GM23338 (cell line): ENCODE measurements around the gene SRMS. TPM values are rescaled to one million over a fixed set of nuclear protein-coding genes. Genes with fewer than 3 reads are reported as not detected.
A peak's percentile ranks its signal among the peaks of the same experiment; 100 is the strongest.

Source experiments
- ATAC-seq: fragments of 200-7000 bp; cut with Tn5 transposase; 3 replicates; pipeline ENCODE4 v1.9.1; 2020
- DNase-seq: peaks from one replicate; pipeline ENCODE4 v3.0.0-alpha.2; 2015; ENCODE audit warnings: low spot score
- H2AFZ ChIP-seq: fragments of 200-600 bp; sonication (generic); 2 replicates; pipeline ENCODE4 v1.8.0; 2016; ENCODE audit warnings: antibody characterized with exemption, mild to moderate bottlenecking, moderate library complexity
- H3F3A ChIP-seq: fragments of 200-600 bp; sonication (generic); replicated peaks from 2 replicates; pipeline ENCODE4 v1.8.0; 2017; ENCODE audit warnings: antibody characterized with exemption, mixed run types, low read depth
- H3K27ac ChIP-seq: fragments of 200-600 bp; sonication (generic); 2 replicates; pipeline ENCODE4 v1.6.1; 2016; ENCODE audit warnings: low read depth
- H3K27me3 ChIP-seq: fragments of 200-600 bp; sonication (generic); 2 replicates; pipeline ENCODE4 v1.8.0; 2016; ENCODE audit warnings: mild to moderate bottlenecking, mixed run types, moderate library complexity; ENCODE audit not compliant: insufficient read depth
- H3K36me3 ChIP-seq: fragments of 200-600 bp; sonication (generic); 2 replicates; pipeline ENCODE4 v1.8.0; 2016; ENCODE audit warnings: mild to moderate bottlenecking; ENCODE audit not compliant: insufficient read depth
- H3K4me1 ChIP-seq: fragments of 200-600 bp; sonication (generic); 2 replicates; pipeline ENCODE4 v1.8.0; 2016; ENCODE audit warnings: mild to moderate bottlenecking, moderate library complexity; ENCODE audit not compliant: insufficient read depth
- H3K4me2 ChIP-seq: fragments of 200-600 bp; sonication (generic); 2 replicates; pipeline ENCODE4 v1.7.1; 2017; ENCODE audit warnings: mixed run types
- H3K4me3 ChIP-seq: fragments of 200-600 bp; sonication (generic); 2 replicates; pipeline ENCODE4 v1.6.1; 2016; ENCODE audit warnings: mixed run types
- H3K79me2 ChIP-seq: fragments of 200-600 bp; sonication (generic); replicated peaks from 2 replicates; pipeline ENCODE4 v1.8.0; 2017; ENCODE audit warnings: mild to moderate bottlenecking; ENCODE audit not compliant: insufficient read depth
- H3K9me2 ChIP-seq: fragments of 200-600 bp; sonication (generic); 2 replicates; pipeline ENCODE4 v1.8.0; 2017; ENCODE audit not compliant: insufficient read depth
- H4K20me1 ChIP-seq: fragments of 200-600 bp; sonication (generic); replicated peaks from 2 replicates; pipeline ENCODE4 v1.8.0; 2017; ENCODE audit warnings: mild to moderate bottlenecking; ENCODE audit not compliant: insufficient read depth
- H3K27ac Mint-ChIP-seq: 2 replicates; pipeline ENCODE4 v1.8.0; 2020; ENCODE audit warnings: inconsistent platforms, mild to moderate bottlenecking, moderate library complexity, mixed read lengths
- H3K27me3 Mint-ChIP-seq: 3 replicates; pipeline ENCODE4 v1.8.0; 2022; ENCODE audit warnings: low read depth, mild to moderate bottlenecking, moderate library complexity, mixed read lengths, inconsistent platforms; ENCODE audit not compliant: insufficient read depth, poor library complexity
- H3K36me3 Mint-ChIP-seq: 3 replicates; pipeline ENCODE4 v1.8.0; 2021; ENCODE audit warnings: low read depth, mild to moderate bottlenecking, inconsistent platforms, moderate library complexity, mixed read lengths
- H3K4me1 Mint-ChIP-seq: 3 replicates; pipeline ENCODE4 v1.8.0; 2020; ENCODE audit warnings: mild to moderate bottlenecking, inconsistent platforms, mixed read lengths
- H3K4me3 Mint-ChIP-seq: 3 replicates; pipeline ENCODE4 v1.8.0; 2021; ENCODE audit warnings: moderate library complexity, mild to moderate bottlenecking, inconsistent platforms, mixed read lengths
- H3K9me3 Mint-ChIP-seq: 3 replicates; pipeline ENCODE4 v1.8.0; 2020; ENCODE audit warnings: moderate library complexity, mild to moderate bottlenecking, inconsistent platforms, mixed read lengths
- CTCF ChIP-seq, 2 experiments: fragments of 200-600 bp in 1 of 2; sonication (generic) in 1 of 2; conservative IDR thresholded peaks; 2 replicates each; pipeline versions ENCODE4 v1.5.1 to v1.6.1; 2016 to 2017; ENCODE audit warnings: antibody characterized with exemption in 2 of 2, low read depth in 2 of 2, mild to moderate bottlenecking in 2 of 2, moderate library complexity in 1 of 2
- EZH2 ChIP-seq: fragments of 200-600 bp; sonication (generic); IDR thresholded peaks from one replicate; pipeline ENCODE4 v1.8.0; 2017; ENCODE audit warnings: antibody characterized with exemption, mild to moderate bottlenecking, low read depth; ENCODE audit not compliant: unreplicated experiment
- JUNB ChIP-seq: IDR thresholded peaks from one replicate; pipeline ENCODE4 v1.6.1; 2016; ENCODE audit warnings: antibody characterized with exemption; ENCODE audit not compliant: unreplicated experiment
- NANOG ChIP-seq: IDR thresholded peaks from 2 replicates; pipeline ENCODE4 v1.6.1; 2016; ENCODE audit warnings: antibody characterized with exemption, borderline replicate concordance
- STAT1 ChIP-seq: IDR thresholded peaks from one replicate; pipeline ENCODE4 v1.6.1; 2016; ENCODE audit warnings: antibody characterized with exemption; ENCODE audit not compliant: unreplicated experiment
- ZNF114 ChIP-seq: fragments of 250-450 bp; sonication (Bioruptor Pico); IDR thresholded peaks from 2 replicates; pipeline ENCODE4 v1.5.0; 2020; ENCODE audit warnings: mild to moderate bottlenecking, moderate library complexity
- polyA plus RNA-seq: library from polyadenylated mRNA; unstranded; fragments of >200 nt; fragmentation: Nextera tagmentation; extraction: Ambion mirVana; gene quantifications from 2 replicates; pipeline ENCODE4 v1.2.1, GENCODE V29; 2016
- total RNA-seq: library from RNA; depleted of rRNA; stranded (reverse); fragments of >200 nt; shearing (Covaris generic); gene quantifications from 2 replicates; pipeline ENCODE4 v1.2.3, GENCODE V29; 2014

SRMS gene
- total and polyA plus RNA-seq, 2 experiments from 2014 or later = 0.23 to 0.59 TPM

- Histone ChIP-seq H2AFZ (peak overlapping the region; percentile 84; the same call in 1 of the 2 replicates), H3K4me3 (peak overlapping the region; percentile 86), H3K36me3 (no peaks in the 10 kb centered on the region), H3K79me2 (peaks cover 4% of the 10 kb centered on the region; the same call in 1 of the 2 replicates), H3F3A (peaks cover 12% of the 10 kb centered on the region; the same call in 1 of the 2 replicates), H3K9me2 (no peaks in the 10 kb centered on the region), H4K20me1 (no peaks in the 10 kb centered on the region; the same call in 1 of the 2 replicates), H3K4me2 (peak overlapping the region; percentile 95), H3K4me1 (peaks cover 12% of the 10 kb centered on the region; the same call in 1 of the 2 replicates), H3K27ac (peak overlapping the region; percentile 87), H3K27me3 (no peaks in the 10 kb centered on the region)
- TF ChIP-seq CTCF (conservative IDR thresholded peaks at IDR 0.05; ENCODE audit: low read depth in 2 of 2) (peak in 1 of 2 experiments; percentile 3; a peak in 1 of 4 replicates), JUNB (no peak)
- no peak overlapping the region for H3K27ac Mint-ChIP-seq
- H3K4me1 Mint-ChIP-seq = peaks cover 14% of the 10 kb centered on the region
- H3K9me3 Mint-ChIP-seq = peaks cover 26% of the 10 kb centered on the region
- DNase-seq (peak; percentile 82), ATAC-seq (peak; percentile 53)
- peak overlapping the region; percentile 89 for H3K4me3 Mint-ChIP-seq
- peaks cover 38% of the 10 kb centered on the region for H3K36me3 Mint-ChIP-seq
- peaks cover 19% of the 10 kb centered on the region for H3K27me3 Mint-ChIP-seq
Observed at GRCh38 chr20:63519668-63520503, 27.7 kb downstream of the SRMS start.

GRCh38 chr20:63518946-63519667 is 28.4 kb downstream of the SRMS start:
- DNase-seq (no peak), ATAC-seq (peak; percentile 7)
- no peaks in the 10 kb centered on the region for H3K9me2 ChIP-seq
- peak overlapping the region; percentile 95 for H3K4me2 ChIP-seq
- H4K20me1 ChIP-seq = no peaks in the 10 kb centered on the region; the same call in 1 of the 2 replicates
- Mint-ChIP-seq H3K27me3 (peaks cover 15% of the 10 kb centered on the region), H3K36me3 (peaks cover 30% of the 10 kb centered on the region), H3K9me3 (peaks cover 19% of the 10 kb centered on the region), H3K4me1 (peaks cover 14% of the 10 kb centered on the region), H3K27ac (no peak overlapping the region), H3K4me3 (peak overlapping the region; percentile 89)
- TF ChIP-seq STAT1 = no peak
- no peak for TF ChIP-seq EZH2
- no peak for TF ChIP-seq ZNF114 (CRISPR knock-in tag)
- TF ChIP-seq CTCF (conservative IDR thresholded peaks at IDR 0.05; ENCODE audit: low read depth in 2 of 2) = no peak
- TF ChIP-seq NANOG = no peak
- H3F3A ChIP-seq = peaks cover 6% of the 10 kb centered on the region; the same call in 1 of the 2 replicates
- H3K27me3 ChIP-seq = no peaks in the 10 kb centered on the region
- peaks cover 4% of the 10 kb centered on the region; the same call in 1 of the 2 replicates for H3K79me2 ChIP-seq
- H3K27ac ChIP-seq = no peak overlapping the region
- no peaks in the 10 kb centered on the region for H3K36me3 ChIP-seq
- peak overlapping the region; percentile 86 for H3K4me3 ChIP-seq
- H3K4me1 ChIP-seq = peaks cover 12% of the 10 kb centered on the region; the same call in 1 of the 2 replicates
- peak overlapping the region; percentile 84; the same call in 1 of the 2 replicates for H2AFZ ChIP-seq
